NCI-H345 (cell line): Measurements from ENCODE around the gene TRIM24.
A peak's percentile ranks its signal among the peaks of the same experiment; 100 is the strongest.
"Not testable (repeated sequence)": the region's sequence is repeated elsewhere in the genome, so short reads cannot be mapped to it uniquely, and the experiment has no call there.

ENCODE experiments used
- DNase-seq: peaks from one replicate; lab custom pipeline; 2025; lab: John Stamatoyannopoulos, UW

The TRIM24 gene

GRCh38 chr7:138460649-138461607 lies 869 bp downstream of the TRIM24 start:
- DNase-seq: peak; percentile 64

- not testable (repeated sequence) for DNase-seq
Observed at GRCh38 chr7:138463291-138463618, 3.2 kb downstream of the TRIM24 start.

GRCh38 chr7:138465046-138465445 lies 5.0 kb downstream of the TRIM24 start:
- no peak for DNase-seq

GRCh38 chr7:138466069-138466756 lies 6.2 kb downstream of the TRIM24 start:
- not testable (repeated sequence) for DNase-seq

- no peak for DNase-seq
Observed at GRCh38 chr7:138468244-138469123, 8.4 kb downstream of the TRIM24 start.

GRCh38 chr7:138470391-138471157 lies 10.5 kb downstream of the TRIM24 start:
- DNase-seq: no peak

GRCh38 chr7:138472292-138473079 lies 12.4 kb downstream of the TRIM24 start:
- no peak for DNase-seq

- DNase-seq: no peak
Observed at GRCh38 chr7:138475377-138475776, 15.3 kb downstream of the TRIM24 start.

- DNase-seq: no peak
Observed at GRCh38 chr7:138477081-138477578, 17.1 kb downstream of the TRIM24 start.

- no peak for DNase-seq
Observed at GRCh38 chr7:138477581-138477980, 17.5 kb downstream of the TRIM24 start.

- peak; percentile 75 for DNase-seq
Observed at GRCh38 chr7:138478499-138478908, 18.4 kb downstream of the TRIM24 start.

GRCh38 chr7:138480527-138480926 lies 20.5 kb downstream of the TRIM24 start:
- no peak for DNase-seq

- no peak for DNase-seq
Observed at GRCh38 chr7:138481447-138482380, 21.7 kb downstream of the TRIM24 start.

- no peak for DNase-seq
Observed at GRCh38 chr7:138483531-138483930, 23.5 kb downstream of the TRIM24 start.

GRCh38 chr7:138485508-138485907 lies 25.4 kb downstream of the TRIM24 start:
- not testable (repeated sequence) for DNase-seq

GRCh38 chr7:138489139-138489538 lies 29.1 kb downstream of the TRIM24 start:
- not testable (repeated sequence) for DNase-seq

- no peak for DNase-seq
Observed at GRCh38 chr7:138491612-138492386, 31.7 kb downstream of the TRIM24 start.

GRCh38 chr7:138492423-138492822 lies 32.4 kb downstream of the TRIM24 start:
- no peak for DNase-seq
